ENCODE data around the gene ZFP36L1.

DNA sequence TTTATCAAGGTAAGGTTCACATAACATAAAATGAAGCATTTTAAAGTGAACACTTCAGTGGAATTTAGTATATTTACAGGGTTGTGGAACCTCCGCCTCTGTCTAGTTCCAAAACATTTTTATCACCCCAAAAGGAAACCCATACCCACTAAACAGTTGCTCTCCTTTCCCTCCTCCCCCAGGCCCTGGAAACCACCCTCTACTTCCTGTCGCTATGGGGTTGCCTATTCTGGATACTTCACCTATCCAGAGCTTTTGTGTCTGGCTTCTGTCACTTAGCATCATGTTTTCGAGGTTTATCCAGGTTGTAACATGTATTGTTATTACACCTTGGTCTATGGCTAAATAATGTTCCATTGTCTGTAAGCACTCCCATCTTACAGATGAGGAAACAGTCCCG, 27.7 kb upstream of the ZFP36L1 start:
- TF ChIP-seq, protein P1, sequence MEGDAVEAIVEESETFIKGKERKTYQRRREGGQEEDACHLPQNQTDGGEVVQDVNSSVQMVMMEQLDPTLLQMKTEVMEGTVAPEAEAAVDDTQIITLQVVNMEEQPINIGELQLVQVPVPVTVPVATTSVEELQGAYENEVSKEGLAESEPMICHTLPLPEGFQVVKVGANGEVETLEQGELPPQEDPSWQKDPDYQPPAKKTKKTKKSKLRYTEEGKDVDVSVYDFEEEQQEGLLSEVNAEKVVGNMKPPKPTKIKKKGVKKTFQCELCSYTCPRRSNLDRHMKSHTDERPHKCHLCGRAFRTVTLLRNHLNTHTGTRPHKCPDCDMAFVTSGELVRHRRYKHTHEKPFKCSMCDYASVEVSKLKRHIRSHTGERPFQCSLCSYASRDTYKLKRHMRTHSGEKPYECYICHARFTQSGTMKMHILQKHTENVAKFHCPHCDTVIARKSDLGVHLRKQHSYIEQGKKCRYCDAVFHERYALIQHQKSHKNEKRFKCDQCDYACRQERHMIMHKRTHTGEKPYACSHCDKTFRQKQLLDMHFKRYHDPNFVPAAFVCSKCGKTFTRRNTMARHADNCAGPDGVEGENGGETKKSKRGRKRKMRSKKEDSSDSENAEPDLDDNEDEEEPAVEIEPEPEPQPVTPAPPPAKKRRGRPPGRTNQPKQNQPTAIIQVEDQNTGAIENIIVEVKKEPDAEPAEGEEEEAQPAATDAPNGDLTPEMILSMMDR (IDR thresholded peaks at IDR 0.05), result no peak
- TF ChIP-seq POLR2A (IDR thresholded peaks at IDR 0.05), result no peak

Data from ovary (tissue), 3 donors.